GM19455 (cell line): Measurements from ENCODE around the gene ZNF134.

Experiments
- ATAC-seq: cut with Tn5 transposase; IDR thresholded peaks from one replicate; pipeline ENCODE4 v1.9.1; 2021; ENCODE audit not compliant: unreplicated experiment

Gene ZNF134

GRCh38 chr19:57613941-57614743, at the start of gene ZNF134:
Gene ZNF134, plus strand, starts transcription at chr19:57614242. Its CDS starts 5,227 bp downstream, at chr19:57619469.
- ATAC-seq, result peak; percentile 89

GRCh38 chr19:57566396-57567265, 47.4 kb upstream of the ZNF134 start:
- ATAC-seq, result no peak

- no peak for ATAC-seq
Observed at GRCh38 chr19:57570707-57571106, 43.3 kb upstream of the ZNF134 start.

GRCh38 chr19:57572415-57572947, 41.6 kb upstream of the ZNF134 start:
- no peak for ATAC-seq

- ATAC-seq, result no peak
Observed at GRCh38 chr19:57576661-57577060, 37.4 kb upstream of the ZNF134 start.

GRCh38 chr19:57578487-57579205, 35.4 kb upstream of the ZNF134 start, which contains the start of gene ZNF416:
Gene ZNF416, minus strand, starts transcription at chr19:57578911. Its CDS starts 207 bp downstream, at chr19:57578704.
- ATAC-seq, result peak; percentile 96

GRCh38 chr19:57583104-57583520, 30.9 kb upstream of the ZNF134 start:
- no peak for ATAC-seq

GRCh38 chr19:57583521-57584416, 30.3 kb upstream of the ZNF134 start, which contains the start of gene ZIK1:
Gene ZIK1, plus strand, starts transcription at chr19:57584145. Its CDS starts 212 bp downstream, at chr19:57584357.
- no peak for ATAC-seq

GRCh38 chr19:57587529-57587928, 26.5 kb upstream of the ZNF134 start:
- ATAC-seq, result no peak

- ATAC-seq, result peak; percentile 23
Observed at GRCh38 chr19:57599377-57599760, 14.7 kb upstream of the ZNF134 start.

GRCh38 chr19:57599761-57600383, 14.2 kb upstream of the ZNF134 start, which contains the start of gene ZNF530:
Gene ZNF530, plus strand, starts transcription at chr19:57599885. Its CDS starts 4,461 bp downstream, at chr19:57604346.
- ATAC-seq, result peak; percentile 95

- no peak for ATAC-seq
Observed at GRCh38 chr19:57606931-57607330, 7.1 kb upstream of the ZNF134 start.

- ATAC-seq, result no peak
Observed at GRCh38 chr19:57611113-57611512, 2.9 kb upstream of the ZNF134 start.

- no peak for ATAC-seq
Observed at GRCh38 chr19:57615346-57615745, 1.3 kb downstream of the ZNF134 start.

- ATAC-seq, result no peak
Observed at GRCh38 chr19:57620673-57621348, 6.8 kb downstream of the ZNF134 start.

GRCh38 chr19:57623091-57623490, 9.0 kb downstream of the ZNF134 start:
- ATAC-seq, result no peak

GRCh38 chr19:57632987-57633831, 19.2 kb downstream of the ZNF134 start, which contains the start of gene ZNF211:
Gene ZNF211, plus strand, starts transcription at chr19:57633168. Its CDS starts 179 bp downstream, at chr19:57633347.
- peak; percentile 94 for ATAC-seq

- no peak for ATAC-seq
Observed at GRCh38 chr19:57633832-57634131, 19.7 kb downstream of the ZNF134 start.
